T-helper 1 cell treated with Interleukin-12 subunit alpha and Interleukin-12 subunit beta and Interleukin-4 antibody, amounts not matched to agents 30 μg/mL and 1 μg/mL, for 36 hours (primary cell): ENCODE results near the gene MRPL41.
"Not testable (repeated sequence)": the region's sequence is repeated elsewhere in the genome, so short reads cannot be mapped to it uniquely, and the experiment has no call there.

Experiments used
- H3K27ac Mint-ChIP-seq: one replicate; pipeline ENCODE4 v1.8.0; 2021; ENCODE audit warnings: mild to moderate bottlenecking, mixed read lengths
- H3K27me3 Mint-ChIP-seq: one replicate; pipeline ENCODE4 v1.8.0; 2021; ENCODE audit warnings: low read depth, mixed read lengths
- H3K36me3 Mint-ChIP-seq: one replicate; pipeline ENCODE4 v1.8.0; 2021; ENCODE audit warnings: low read depth, mixed read lengths
- H3K4me1 Mint-ChIP-seq: one replicate; pipeline ENCODE4 v1.8.0; 2021; ENCODE audit warnings: low read depth, mixed read lengths
- H3K4me3 Mint-ChIP-seq: one replicate; pipeline ENCODE4 v1.8.0; 2021; ENCODE audit warnings: mild to moderate bottlenecking, moderate library complexity, mixed read lengths
- H3K9me3 Mint-ChIP-seq: one replicate; pipeline ENCODE4 v1.8.0; 2021; ENCODE audit warnings: mixed read lengths

MRPL41 gene

GRCh38 chr9:137555179-137555578, 3.5 kb downstream of the MRPL41 start:
- H3K4me1 Mint-ChIP-seq, result peaks cover 9% of the 10 kb centered on the region
- H3K27ac Mint-ChIP-seq, result no peak overlapping the region
- H3K9me3 Mint-ChIP-seq, result no peaks in the 10 kb centered on the region
- peaks cover 25% of the 10 kb centered on the region for H3K36me3 Mint-ChIP-seq
- no peak overlapping the region for H3K4me3 Mint-ChIP-seq
- H3K27me3 Mint-ChIP-seq, result no peaks in the 10 kb centered on the region

- Mint-ChIP-seq H3K27me3 (no peaks in the 10 kb centered on the region), H3K36me3 (peaks cover 26% of the 10 kb centered on the region), H3K4me1 (peaks cover 8% of the 10 kb centered on the region), H3K9me3 (no peaks in the 10 kb centered on the region), H3K27ac (no peak overlapping the region), H3K4me3 (no peak overlapping the region)
Observed at GRCh38 chr9:137556069-137556838, 4.6 kb downstream of the MRPL41 start.

GRCh38 chr9:137558127-137558526, 6.4 kb downstream of the MRPL41 start:
- no peak overlapping the region for H3K4me3 Mint-ChIP-seq
- H3K27me3 Mint-ChIP-seq, result no peaks in the 10 kb centered on the region
- no peak overlapping the region for H3K27ac Mint-ChIP-seq
- no peaks in the 10 kb centered on the region for H3K9me3 Mint-ChIP-seq
- peaks cover 3% of the 10 kb centered on the region for H3K4me1 Mint-ChIP-seq
- H3K36me3 Mint-ChIP-seq, result peaks cover 29% of the 10 kb centered on the region

- H3K27ac Mint-ChIP-seq, result no peak overlapping the region
- H3K27me3 Mint-ChIP-seq, result no peaks in the 10 kb centered on the region
Observed at GRCh38 chr9:137564134-137564533, 12.5 kb downstream of the MRPL41 start.

GRCh38 chr9:137564817-137565411, 13.2 kb downstream of the MRPL41 start:
- Mint-ChIP-seq H3K27ac (no peak overlapping the region), H3K4me1 (peaks cover 4% of the 10 kb centered on the region), H3K4me3 (no peak overlapping the region), H3K27me3 (no peaks in the 10 kb centered on the region), H3K9me3 (no peaks in the 10 kb centered on the region), H3K36me3 (peaks cover 21% of the 10 kb centered on the region)

More at GRCh38 chr9:137564134-137564533, 12.5 kb downstream of the MRPL41 start:
- no peaks in the 10 kb centered on the region for H3K9me3 Mint-ChIP-seq
- peaks cover 26% of the 10 kb centered on the region for H3K36me3 Mint-ChIP-seq
- peaks cover 4% of the 10 kb centered on the region for H3K4me1 Mint-ChIP-seq
- no peak overlapping the region for H3K4me3 Mint-ChIP-seq

- H3K4me1 Mint-ChIP-seq, H3K4me3 Mint-ChIP-seq, H3K27me3 Mint-ChIP-seq, H3K9me3 Mint-ChIP-seq, H3K27ac Mint-ChIP-seq: not testable (repeated sequence)
- peaks cover 20% of the 10 kb centered on the region for H3K36me3 Mint-ChIP-seq
Observed at GRCh38 chr9:137568445-137568844, 16.8 kb downstream of the MRPL41 start.

- H3K9me3 Mint-ChIP-seq, result no peaks in the 10 kb centered on the region
- H3K27ac Mint-ChIP-seq, result no peak overlapping the region
- H3K36me3 Mint-ChIP-seq, result peaks cover 19% of the 10 kb centered on the region
- H3K4me1 Mint-ChIP-seq, result peaks cover 10% of the 10 kb centered on the region
- H3K27me3 Mint-ChIP-seq, result no peaks in the 10 kb centered on the region
- no peak overlapping the region for H3K4me3 Mint-ChIP-seq
Observed at GRCh38 chr9:137569609-137570203, 18.0 kb downstream of the MRPL41 start.

GRCh38 chr9:137570566-137570965, 18.9 kb downstream of the MRPL41 start:
- H3K27me3 Mint-ChIP-seq, result no peaks in the 10 kb centered on the region
- no peaks in the 10 kb centered on the region for H3K9me3 Mint-ChIP-seq
- H3K27ac Mint-ChIP-seq, result no peak overlapping the region
- peaks cover 17% of the 10 kb centered on the region for H3K4me1 Mint-ChIP-seq
- no peak overlapping the region for H3K4me3 Mint-ChIP-seq
- H3K36me3 Mint-ChIP-seq, result peaks cover 24% of the 10 kb centered on the region

- peaks cover 33% of the 10 kb centered on the region for H3K36me3 Mint-ChIP-seq
Observed at GRCh38 chr9:137574192-137574591, 22.5 kb downstream of the MRPL41 start.

GRCh38 chr9:137575364-137575715, 23.7 kb downstream of the MRPL41 start:
- H3K27me3 Mint-ChIP-seq, result no peaks in the 10 kb centered on the region
- no peaks in the 10 kb centered on the region for H3K9me3 Mint-ChIP-seq
- H3K4me3 Mint-ChIP-seq, result no peak overlapping the region
- H3K4me1 Mint-ChIP-seq, result peaks cover 31% of the 10 kb centered on the region
- peak overlapping the region; percentile 49 for H3K27ac Mint-ChIP-seq
- peaks cover 31% of the 10 kb centered on the region for H3K36me3 Mint-ChIP-seq

More at GRCh38 chr9:137574192-137574591, 22.5 kb downstream of the MRPL41 start:
- Mint-ChIP-seq H3K4me3 (no peak overlapping the region), H3K9me3 (no peaks in the 10 kb centered on the region), H3K27ac (no peak overlapping the region), H3K27me3 (no peaks in the 10 kb centered on the region), H3K4me1 (peaks cover 33% of the 10 kb centered on the region)

GRCh38 chr9:137575716-137576411, 24.2 kb downstream of the MRPL41 start:
- Mint-ChIP-seq H3K27me3 (no peaks in the 10 kb centered on the region), H3K36me3 (peaks cover 27% of the 10 kb centered on the region), H3K9me3 (no peaks in the 10 kb centered on the region), H3K27ac (peak overlapping the region; percentile 49), H3K4me3 (peak overlapping the region; percentile 73), H3K4me1 (peaks cover 27% of the 10 kb centered on the region)

- Mint-ChIP-seq H3K27ac (peak within 1 kb of the TSS; percentile 41), H3K36me3 (peaks cover 25% of the 10 kb centered on the region), H3K4me1 (peaks cover 27% of the 10 kb centered on the region), H3K9me3 (no peaks in the 10 kb centered on the region), H3K4me3 (peak within 1 kb of the TSS; percentile 78), H3K27me3 (no peaks in the 10 kb centered on the region)
Observed at GRCh38 chr9:137578518-137579258, 27.0 kb downstream of the MRPL41 start, which contains the start of gene DPH7. DPH7 (minus strand) TSS chr9:137578925; CDS start chr9:137578777, 148 bp downstream.

- Mint-ChIP-seq H3K4me1 (peaks cover 27% of the 10 kb centered on the region), H3K27me3 (no peaks in the 10 kb centered on the region), H3K27ac (peak overlapping the region; percentile 26), H3K9me3 (no peaks in the 10 kb centered on the region), H3K4me3 (peak overlapping the region; percentile 78), H3K36me3 (peaks cover 22% of the 10 kb centered on the region)
Observed at GRCh38 chr9:137579259-137579604, 27.6 kb downstream of the MRPL41 start.
